ENCODE data around the gene SDK2. TPM values are rescaled to one million over a fixed set of nuclear protein-coding genes. Genes with fewer than 3 reads are reported as not detected.

The SDK2 gene
- polyA plus RNA-seq, 2 of the 4 experiments (the other 2 are of a cell fraction): 0.36 to 0.57 TPM

GRCh38 chr17:73304971-73305812 lies 339.1 kb downstream of the SDK2 start (continued):
- 0 out of 2 replicates have a peak, but pooled peaks have one; percentile 6 for TF ChIP-seq POLR2AphosphoS2 (conservative IDR thresholded peaks at IDR 0.05; ENCODE audit: low read length)

GRCh38 chr17:73304438-73304837 lies 339.8 kb downstream of the SDK2 start:
- 52% methylated on average over 8 of the region's 8 CpGs for WGBS (ENCODE audit: missing lambda C conversion rate)
- FAIRE-seq: no peak
- H3K4me3 ChIP-seq: peak overlapping the region; percentile 33; the same call in 1 of the 3 replicates
- H3K27ac ChIP-seq: peak overlapping the region; percentile 95 to 96
- peak in 1 of 2 experiments; percentile 1; a peak in 3 of 6 replicates for ATAC-seq
- no peak for TF ChIP-seq JUN (IDR thresholded peaks at IDR 0.05)
- no peak for TF ChIP-seq FOSL2 (IDR thresholded peaks at IDR 0.05)
- TF ChIP-seq FOSL2 (CRISPR knock-in tag; IDR thresholded peaks at IDR 0.05): no peak
- no peak for TF ChIP-seq NPAS2 (CRISPR knock-in tag; IDR thresholded peaks at IDR 0.05; ENCODE audit: borderline replicate concordance)
- TF ChIP-seq, protein P1, sequence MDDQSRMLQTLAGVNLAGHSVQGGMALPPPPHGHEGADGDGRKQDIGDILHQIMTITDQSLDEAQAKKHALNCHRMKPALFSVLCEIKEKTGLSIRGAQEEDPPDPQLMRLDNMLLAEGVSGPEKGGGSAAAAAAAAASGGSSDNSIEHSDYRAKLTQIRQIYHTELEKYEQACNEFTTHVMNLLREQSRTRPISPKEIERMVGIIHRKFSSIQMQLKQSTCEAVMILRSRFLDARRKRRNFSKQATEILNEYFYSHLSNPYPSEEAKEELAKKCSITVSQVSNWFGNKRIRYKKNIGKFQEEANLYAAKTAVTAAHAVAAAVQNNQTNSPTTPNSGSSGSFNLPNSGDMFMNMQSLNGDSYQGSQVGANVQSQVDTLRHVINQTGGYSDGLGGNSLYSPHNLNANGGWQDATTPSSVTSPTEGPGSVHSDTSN (IDR thresholded peaks at IDR 0.05): no peak
- no peak for TF ChIP-seq SREBF2 (IDR thresholded peaks at IDR 0.05)
- TF ChIP-seq NFE2L2 (conservative IDR thresholded peaks at IDR 0.05; ENCODE audit: low read length): no peak
- no peak for TF ChIP-seq RARB (CRISPR knock-in tag; IDR thresholded peaks at IDR 0.05)
- TF ChIP-seq CEBPB (IDR thresholded peaks at IDR 0.05): no peak
- TF ChIP-seq MYC (IDR thresholded peaks at IDR 0.05; ENCODE audit: borderline replicate concordance, low read length): no peak
- TF ChIP-seq ZSCAN20 (CRISPR knock-in tag; IDR thresholded peaks at IDR 0.05): no peak
- no peak for TF ChIP-seq HES2 (IDR thresholded peaks at IDR 0.05)
- TF ChIP-seq E2F6 (IDR thresholded peaks at IDR 0.05; ENCODE audit: borderline replicate concordance, low read depth): no peak
- TF ChIP-seq EHMT2 (IDR thresholded peaks at IDR 0.05; ENCODE audit: low read depth): no peak
- TF ChIP-seq MAX (IDR thresholded peaks at IDR 0.05): no peak
- no peak for TF ChIP-seq HOXA7 (CRISPR knock-in tag; IDR thresholded peaks at IDR 0.05)
- no peak for TF ChIP-seq ATOH8 (CRISPR knock-in tag; IDR thresholded peaks at IDR 0.05; ENCODE audit: low read depth)
- no peak for TF ChIP-seq MAZ (IDR thresholded peaks at IDR 0.05; ENCODE audit: borderline replicate concordance, low read depth, low read length)
- H3K9me3 ChIP-seq: no peaks in the 10 kb centered on the region
- POLR2A ChIA-PET: no interaction called here
- peak overlapping the region; percentile 91 for H3K4me2 ChIP-seq
- CTCF ChIA-PET: interaction anchor here (2.6 to 29.0 kb wide), 6 partner anchors 10 to 64 kb away, joined by 8 to 385 read pairs (median 74); no protein-coding TSS in a partner anchor
- H3K4me1 ChIP-seq: peaks cover 86% of the 10 kb centered on the region
- DNase-seq (ENCODE audit: low read depth in 1 of 2, low spot score in 1 of 2): no peak

DNA sequence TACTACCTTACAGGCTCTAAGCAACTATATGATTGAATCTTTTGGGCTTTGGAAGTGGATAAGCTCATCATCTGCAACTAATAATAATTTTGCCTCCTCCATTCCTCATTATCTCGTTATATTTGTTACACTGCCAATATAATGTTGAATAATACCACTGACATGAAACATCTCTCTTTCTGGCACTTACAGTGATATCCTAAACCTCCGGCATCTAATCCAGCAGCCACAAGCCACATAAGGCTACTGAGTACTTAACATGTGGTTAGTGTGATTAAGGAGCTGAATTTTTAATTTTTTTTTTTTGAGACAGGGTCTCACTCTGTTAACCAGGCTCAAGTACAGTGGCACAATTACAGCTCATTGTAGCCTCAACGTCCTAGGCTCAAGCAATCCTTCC lies 342.1 kb downstream of the SDK2 start:
- no peaks in the 10 kb centered on the region for H3K9me3 ChIP-seq
- 91% methylated on average over 3 of the region's 3 CpGs for WGBS (ENCODE audit: missing lambda C conversion rate)
- FAIRE-seq: no peak
- no peak overlapping the region for H3K4me2 ChIP-seq
- H3K27ac ChIP-seq: 0 out of 6 replicates have a peak overlapping the region, but pooled peaks of 1 of the 2 experiments have one; percentile 1
- ChIA-PET CTCF (interaction anchor here (0.7 to 29.0 kb wide), 8 partner anchors 9 to 66 kb away, joined by 3 to 385 read pairs (median 4); no protein-coding TSS in a partner anchor), POLR2A (no interaction called here)
- ATAC-seq: no peak
- H3K4me3 ChIP-seq: no peak overlapping the region
- peaks cover 75% of the 10 kb centered on the region for H3K4me1 ChIP-seq
- no peak for DNase-seq (ENCODE audit: low read depth in 1 of 2, low spot score in 1 of 2)
- TF ChIP-seq ELK1 (IDR thresholded peaks at IDR 0.05; ENCODE audit: low read depth, low read length): no peak
- TF ChIP-seq KDM1A (IDR thresholded peaks at IDR 0.05; ENCODE audit: low read depth): no peak
- TF ChIP-seq CHD4 (IDR thresholded peaks at IDR 0.05; ENCODE audit: borderline replicate concordance): no peak
- no peak for TF ChIP-seq HOXA7 (CRISPR knock-in tag; IDR thresholded peaks at IDR 0.05)
- no peak for TF ChIP-seq ZFP36 (IDR thresholded peaks at IDR 0.05; ENCODE audit: borderline replicate concordance, partially characterized antibody)
- no peak for TF ChIP-seq SMC3 (IDR thresholded peaks at IDR 0.05)
- no peak for TF ChIP-seq CBX2 (IDR thresholded peaks at IDR 0.05; ENCODE audit: borderline replicate concordance, low read depth)
- no peak for TF ChIP-seq NFE2L2 (conservative IDR thresholded peaks at IDR 0.05; ENCODE audit: low read length)
- TF ChIP-seq FOSL2 (IDR thresholded peaks at IDR 0.05): no peak
- no peak for TF ChIP-seq FOSL2 (CRISPR knock-in tag; IDR thresholded peaks at IDR 0.05)
- TF ChIP-seq, protein P2, sequence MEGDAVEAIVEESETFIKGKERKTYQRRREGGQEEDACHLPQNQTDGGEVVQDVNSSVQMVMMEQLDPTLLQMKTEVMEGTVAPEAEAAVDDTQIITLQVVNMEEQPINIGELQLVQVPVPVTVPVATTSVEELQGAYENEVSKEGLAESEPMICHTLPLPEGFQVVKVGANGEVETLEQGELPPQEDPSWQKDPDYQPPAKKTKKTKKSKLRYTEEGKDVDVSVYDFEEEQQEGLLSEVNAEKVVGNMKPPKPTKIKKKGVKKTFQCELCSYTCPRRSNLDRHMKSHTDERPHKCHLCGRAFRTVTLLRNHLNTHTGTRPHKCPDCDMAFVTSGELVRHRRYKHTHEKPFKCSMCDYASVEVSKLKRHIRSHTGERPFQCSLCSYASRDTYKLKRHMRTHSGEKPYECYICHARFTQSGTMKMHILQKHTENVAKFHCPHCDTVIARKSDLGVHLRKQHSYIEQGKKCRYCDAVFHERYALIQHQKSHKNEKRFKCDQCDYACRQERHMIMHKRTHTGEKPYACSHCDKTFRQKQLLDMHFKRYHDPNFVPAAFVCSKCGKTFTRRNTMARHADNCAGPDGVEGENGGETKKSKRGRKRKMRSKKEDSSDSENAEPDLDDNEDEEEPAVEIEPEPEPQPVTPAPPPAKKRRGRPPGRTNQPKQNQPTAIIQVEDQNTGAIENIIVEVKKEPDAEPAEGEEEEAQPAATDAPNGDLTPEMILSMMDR (IDR thresholded peaks at IDR 0.05): no peak
- TF ChIP-seq CEBPB (IDR thresholded peaks at IDR 0.05): no peak
- no peak for TF ChIP-seq RARB (CRISPR knock-in tag; IDR thresholded peaks at IDR 0.05)
- TF ChIP-seq HOXB13 (CRISPR knock-in tag; IDR thresholded peaks at IDR 0.05; ENCODE audit: low read depth): no peak
- TF ChIP-seq JUNB (IDR thresholded peaks at IDR 0.05): no peak
- TF ChIP-seq POLR2A (IDR thresholded peaks at IDR 0.05; ENCODE audit: low read length): no peak
- no peak for TF ChIP-seq MYC (IDR thresholded peaks at IDR 0.05; ENCODE audit: borderline replicate concordance, low read length)

All from A549 (cell line).